HepG2 (cell line): ENCODE data around the gene CTDNEP1. TPM values are rescaled to one million over a fixed set of nuclear protein-coding genes. Genes with fewer than 3 reads are reported as not detected.

Experiments used
- EP300 ChIP-seq, 3 experiments: sonication (generic) in 1 of 3; formaldehyde crosslinking in 1 of 3; IDR thresholded peaks; 2 replicates each; pipeline versions ENCODE4 v1.5.1 to v1.6.1; 2011 to 2020; ENCODE audit warnings: low read depth in 2 of 3, low read length in 2 of 3, borderline replicate concordance in 1 of 3, improper control_type of control experiment in 1 of 3, mild to moderate bottlenecking in 1 of 3, missing genetic modification reagents in 1 of 3, moderate library complexity in 1 of 3
- ISX ChIP-seq: sonication (generic); formaldehyde crosslinking; conservative IDR thresholded peaks from 2 replicates; pipeline ENCODE4 v1.5.0; 2020; ENCODE audit warnings: missing genetic modification reagents
- JARID2 ChIP-seq: sonication (generic); formaldehyde crosslinking; IDR thresholded peaks from 2 replicates; pipeline ENCODE4 v1.8.1; 2023; ENCODE audit warnings: missing genetic modification reagents, inconsistent platforms; ENCODE audit not compliant: insufficient replicate concordance
- MBNL3 ChIP-seq: fragments of 250-450 bp; sonication (Bioruptor Pico); conservative IDR thresholded peaks from 2 replicates; pipeline ENCODE4 v1.8.0; 2022; ENCODE audit warnings: mild to moderate bottlenecking, inconsistent platforms
- MEIS2 ChIP-seq: sonication (generic); formaldehyde crosslinking; IDR thresholded peaks from 2 replicates; pipeline ENCODE4 v1.9.0; 2021; ENCODE audit warnings: mild to moderate bottlenecking, missing genetic modification reagents
- MIER3 ChIP-seq: IDR thresholded peaks from 2 replicates; pipeline ENCODE4 v1.6.1; 2016; ENCODE audit warnings: missing compliant biosample characterization, borderline replicate concordance
- MYNN ChIP-seq: sonication (generic); formaldehyde crosslinking; IDR thresholded peaks from 2 replicates; pipeline ENCODE4 v1.4.0; 2020; ENCODE audit warnings: mild to moderate bottlenecking, low read depth, missing genetic modification reagents
- SUZ12 ChIP-seq: fragments of 150-350 bp; IDR thresholded peaks from 2 replicates; pipeline ENCODE4 v1.6.1; 2014; ENCODE audit warnings: low read depth, low read length
- YEATS4 ChIP-seq: sonication (generic); formaldehyde crosslinking; IDR thresholded peaks from 2 replicates; pipeline ENCODE4 v1.4.0; 2020; ENCODE audit warnings: missing genetic modification reagents, borderline replicate concordance
- ZNF12 ChIP-seq: sonication (generic); formaldehyde crosslinking; IDR thresholded peaks from 2 replicates; pipeline ENCODE4 v1.5.0; 2020; ENCODE audit warnings: missing genetic modification reagents
- ZNF337 ChIP-seq: sonication (generic); formaldehyde crosslinking; IDR thresholded peaks from 2 replicates; pipeline ENCODE4 v1.5.1; 2020; ENCODE audit warnings: missing genetic modification reagents, low read depth, mild to moderate bottlenecking, borderline replicate concordance
- ZNF768 ChIP-seq: sonication (generic); formaldehyde crosslinking; IDR thresholded peaks from 2 replicates; pipeline ENCODE4 v1.4.0; 2020; ENCODE audit warnings: missing genetic modification reagents
- polyA plus RNA-seq, 8 experiments: library from polyadenylated mRNA; depleted of rRNA in 3 of 8; stranded (reverse) in 7 of 8; unstranded in 1 of 8; fragments of >200 nt; fragmentation: Illumina TruSeq in 4 of 8; extraction: Trizol in 4 of 8; gene quantifications; 2 replicates each; pipeline versions ENCODE4 v1.2.1 to v1.2.3, GENCODE V29; 2011 to 2016; ENCODE audit warnings: low read depth in 4 of 8, missing spikeins in 1 of 8, mixed read lengths in 1 of 8; ENCODE audit not compliant: insufficient read depth in 1 of 8
- total RNA-seq, 5 experiments: library from RNA; depleted of rRNA; stranded (reverse); fragments of >200 nt; fragmentation: Illumina TruSeq; extraction: Trizol; gene quantifications; 2 replicates each; pipeline ENCODE4 v1.2.3, GENCODE V29; 2016; ENCODE audit warnings: low read depth in 1 of 5
- TF ChIP-seq, protein P1 (sequence below): sonication (generic); formaldehyde crosslinking; IDR thresholded peaks from 2 replicates; pipeline ENCODE4 v1.4.0; 2020; ENCODE audit warnings: missing genetic modification reagents; ENCODE audit errors: not compliant biosample characterization
- TF ChIP-seq, protein P2 (sequence below): sonication (generic); formaldehyde crosslinking; conservative IDR thresholded peaks from 2 replicates; pipeline ENCODE4 v1.4.0; 2020; ENCODE audit warnings: missing genetic modification reagents
- TF ChIP-seq, protein P3 (sequence below): sonication (generic); formaldehyde crosslinking; IDR thresholded peaks from 2 replicates; pipeline ENCODE4 v1.5.0; 2020; ENCODE audit warnings: missing genetic modification reagents, mild to moderate bottlenecking, borderline replicate concordance
- TF ChIP-seq, protein P4 (sequence below): sonication (generic); formaldehyde crosslinking; IDR thresholded peaks from 2 replicates; pipeline ENCODE4 v1.8.1; 2022; ENCODE audit warnings: low read depth, mild to moderate bottlenecking, missing genetic modification reagents
- TF ChIP-seq, protein P5 (sequence below): sonication (generic); formaldehyde crosslinking; IDR thresholded peaks from 2 replicates; pipeline ENCODE4 v1.8.0; 2022; ENCODE audit warnings: mild to moderate bottlenecking, missing genetic modification reagents, moderate library complexity

CTDNEP1 gene
- total and polyA plus RNA-seq, 2 of the 13 experiments (the other 11 are each of a cell fraction or from before 2014, with no cell fraction given) = 19.8 to 118 TPM

DNA sequence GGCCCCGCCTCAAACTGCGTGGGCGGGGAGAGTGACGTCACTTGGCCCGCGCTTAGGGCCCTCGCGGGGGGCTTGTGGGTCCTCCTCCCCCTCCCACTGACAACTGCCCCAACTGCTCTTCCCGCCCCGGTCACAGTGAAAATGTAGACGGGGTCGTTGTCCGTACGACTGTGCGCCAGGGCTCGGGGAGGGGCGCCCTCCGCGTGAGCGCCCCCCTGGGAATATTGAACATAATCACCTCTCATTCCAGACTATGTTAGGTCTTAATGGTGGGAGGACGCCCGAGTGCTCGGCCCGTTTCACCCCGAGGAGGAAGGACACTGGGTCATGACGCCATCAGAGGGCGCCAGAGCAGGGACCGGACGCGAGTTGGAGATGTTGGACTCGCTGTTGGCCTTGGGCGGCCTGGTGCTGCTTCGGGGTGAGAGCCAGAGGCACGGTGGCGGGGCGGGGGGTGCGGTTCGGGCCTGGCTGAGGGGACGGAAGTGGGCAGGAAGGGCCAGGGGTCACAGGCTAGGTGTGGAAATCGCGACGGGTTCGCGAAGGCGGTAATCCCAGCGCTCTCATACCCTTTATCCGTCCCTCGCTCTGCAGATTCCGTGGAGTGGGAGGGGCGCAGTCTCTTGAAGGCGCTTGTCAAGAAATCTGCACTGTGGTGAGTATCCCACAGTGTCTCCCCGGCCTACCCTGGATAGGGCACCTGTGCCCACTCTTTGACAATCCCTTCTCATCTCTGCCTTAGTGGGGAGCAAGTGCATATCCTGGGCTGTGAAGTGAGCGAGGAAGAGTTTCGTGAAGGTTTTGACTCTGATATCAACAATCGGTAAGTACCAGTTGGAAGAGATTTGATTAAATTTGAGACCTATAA, 876 bp upstream of the CTDNEP1 start, which contains the start of gene ELP5 (continued):
- TF ChIP-seq MEIS2 (CRISPR knock-in tag) (peak; percentile 22; the same call in 1 of the 2 replicates), MIER3 (CRISPR knock-in tag) (peak; percentile 42; the same call in 1 of the 2 replicates), JARID2 (CRISPR knock-in tag) (no peak), ZNF12 (CRISPR knock-in tag) (peak; percentile 35; the same call in 1 of the 2 replicates), SUZ12 (no peak), MYNN (CRISPR knock-in tag) (peak; percentile 65; the same call in 1 of the 2 replicates), MBNL3 (no peak), ZNF337 (CRISPR knock-in tag) (no peak), ISX (no peak), EP300 (IDR thresholded peaks at IDR 0.05; ENCODE audit: low read depth in 2 of 2, low read length in 2 of 2) (peak in 1 of 2 experiments; percentile 27; a peak in 1 of 4 replicates), EP300 (CRISPR knock-in tag; IDR thresholded peaks at IDR 0.05; ENCODE audit: borderline replicate concordance) (0 out of 2 replicates have a peak, but pooled peaks have one; percentile 23), YEATS4 (peak; percentile 72; the same call in 1 of the 2 replicates), ZNF768 (peak; percentile 65; the same call in 1 of the 2 replicates)
- TF ChIP-seq, protein P1, sequence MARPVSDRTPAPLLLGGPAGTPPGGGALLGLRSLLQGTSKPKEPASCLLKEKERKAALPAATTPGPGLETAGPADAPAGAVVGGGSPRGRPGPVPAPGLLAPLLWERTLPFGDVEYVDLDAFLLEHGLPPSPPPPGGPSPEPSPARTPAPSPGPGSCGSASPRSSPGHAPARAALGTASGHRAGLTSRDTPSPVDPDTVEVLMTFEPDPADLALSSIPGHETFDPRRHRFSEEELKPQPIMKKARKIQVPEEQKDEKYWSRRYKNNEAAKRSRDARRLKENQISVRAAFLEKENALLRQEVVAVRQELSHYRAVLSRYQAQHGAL (CRISPR knock-in tag) = no peak
- TF ChIP-seq, protein P2, sequence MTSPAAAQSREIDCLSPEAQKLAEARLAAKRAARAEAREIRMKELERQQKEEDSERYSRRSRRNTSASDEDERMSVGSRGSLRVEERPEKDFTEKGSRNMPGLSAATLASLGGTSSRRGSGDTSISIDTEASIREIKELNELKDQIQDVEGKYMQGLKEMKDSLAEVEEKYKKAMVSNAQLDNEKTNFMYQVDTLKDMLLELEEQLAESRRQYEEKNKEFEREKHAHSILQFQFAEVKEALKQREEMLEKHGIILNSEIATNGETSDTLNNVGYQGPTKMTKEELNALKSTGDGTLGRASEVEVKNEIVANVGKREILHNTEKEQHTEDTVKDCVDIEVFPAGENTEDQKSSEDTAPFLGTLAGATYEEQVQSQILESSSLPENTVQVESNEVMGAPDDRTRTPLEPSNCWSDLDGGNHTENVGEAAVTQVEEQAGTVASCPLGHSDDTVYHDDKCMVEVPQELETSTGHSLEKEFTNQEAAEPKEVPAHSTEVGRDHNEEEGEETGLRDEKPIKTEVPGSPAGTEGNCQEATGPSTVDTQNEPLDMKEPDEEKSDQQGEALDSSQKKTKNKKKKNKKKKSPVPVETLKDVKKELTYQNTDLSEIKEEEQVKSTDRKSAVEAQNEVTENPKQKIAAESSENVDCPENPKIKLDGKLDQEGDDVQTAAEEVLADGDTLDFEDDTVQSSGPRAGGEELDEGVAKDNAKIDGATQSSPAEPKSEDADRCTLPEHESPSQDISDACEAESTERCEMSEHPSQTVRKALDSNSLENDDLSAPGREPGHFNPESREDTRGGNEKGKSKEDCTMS (CRISPR knock-in tag) = no peak
- TF ChIP-seq, protein P3, sequence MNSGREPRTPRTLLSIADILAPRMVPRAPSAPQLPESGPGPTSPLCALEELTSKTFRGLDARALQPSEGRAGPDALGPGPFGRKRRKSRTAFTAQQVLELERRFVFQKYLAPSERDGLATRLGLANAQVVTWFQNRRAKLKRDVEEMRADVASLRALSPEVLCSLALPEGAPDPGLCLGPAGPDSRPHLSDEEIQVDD (CRISPR knock-in tag) = peak; percentile 68; the same call in 1 of the 2 replicates
- TF ChIP-seq, protein P4, sequence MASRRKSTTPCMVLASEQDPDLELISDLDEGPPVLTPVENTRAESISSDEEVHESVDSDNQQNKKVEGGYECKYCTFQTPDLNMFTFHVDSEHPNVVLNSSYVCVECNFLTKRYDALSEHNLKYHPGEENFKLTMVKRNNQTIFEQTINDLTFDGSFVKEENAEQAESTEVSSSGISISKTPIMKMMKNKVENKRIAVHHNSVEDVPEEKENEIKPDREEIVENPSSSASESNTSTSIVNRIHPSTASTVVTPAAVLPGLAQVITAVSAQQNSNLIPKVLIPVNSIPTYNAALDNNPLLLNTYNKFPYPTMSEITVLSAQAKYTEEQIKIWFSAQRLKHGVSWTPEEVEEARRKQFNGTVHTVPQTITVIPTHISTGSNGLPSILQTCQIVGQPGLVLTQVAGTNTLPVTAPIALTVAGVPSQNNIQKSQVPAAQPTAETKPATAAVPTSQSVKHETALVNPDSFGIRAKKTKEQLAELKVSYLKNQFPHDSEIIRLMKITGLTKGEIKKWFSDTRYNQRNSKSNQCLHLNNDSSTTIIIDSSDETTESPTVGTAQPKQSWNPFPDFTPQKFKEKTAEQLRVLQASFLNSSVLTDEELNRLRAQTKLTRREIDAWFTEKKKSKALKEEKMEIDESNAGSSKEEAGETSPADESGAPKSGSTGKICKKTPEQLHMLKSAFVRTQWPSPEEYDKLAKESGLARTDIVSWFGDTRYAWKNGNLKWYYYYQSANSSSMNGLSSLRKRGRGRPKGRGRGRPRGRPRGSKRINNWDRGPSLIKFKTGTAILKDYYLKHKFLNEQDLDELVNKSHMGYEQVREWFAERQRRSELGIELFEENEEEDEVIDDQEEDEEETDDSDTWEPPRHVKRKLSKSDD = peak; percentile 89
- TF ChIP-seq, protein P5, sequence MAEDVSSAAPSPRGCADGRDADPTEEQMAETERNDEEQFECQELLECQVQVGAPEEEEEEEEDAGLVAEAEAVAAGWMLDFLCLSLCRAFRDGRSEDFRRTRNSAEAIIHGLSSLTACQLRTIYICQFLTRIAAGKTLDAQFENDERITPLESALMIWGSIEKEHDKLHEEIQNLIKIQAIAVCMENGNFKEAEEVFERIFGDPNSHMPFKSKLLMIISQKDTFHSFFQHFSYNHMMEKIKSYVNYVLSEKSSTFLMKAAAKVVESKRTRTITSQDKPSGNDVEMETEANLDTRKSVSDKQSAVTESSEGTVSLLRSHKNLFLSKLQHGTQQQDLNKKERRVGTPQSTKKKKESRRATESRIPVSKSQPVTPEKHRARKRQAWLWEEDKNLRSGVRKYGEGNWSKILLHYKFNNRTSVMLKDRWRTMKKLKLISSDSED (CRISPR knock-in tag) = 0 out of 2 replicates have a peak, but pooled peaks have one; percentile 75
